Activated naive CD4-positive, alpha-beta T cell treated with anti-CD3 and anti-CD28 coated beads, Interleukin-2, amount 10 ng/mL, durations not matched to agents 7 days and 5 days (primary cell): ENCODE results near the gene SSBP1.
"Not testable (repeated sequence)": the region's sequence is repeated elsewhere in the genome, so short reads cannot be mapped to it uniquely, and the experiment has no call there.

Source experiments
- CTCF ChIA-PET: fragments of 350-600 bp; sonication (Branson Sonifier 250); formaldehyde crosslinking; loops from one replicate; lab custom pipeline; 2021; ENCODE audit warnings: antibody characterized with exemption; lab: Charles Lee
- DNase-seq: peaks from one replicate; pipeline ENCODE4 v3.0.0-alpha.2; 2020
- H3K27ac Mint-ChIP-seq: one replicate; pipeline ENCODE4 v1.8.0; 2021; ENCODE audit warnings: mild to moderate bottlenecking, moderate library complexity, mixed read lengths
- H3K27me3 Mint-ChIP-seq: one replicate; pipeline ENCODE4 v1.8.0; 2021; ENCODE audit warnings: mild to moderate bottlenecking, mixed read lengths
- H3K36me3 Mint-ChIP-seq: one replicate; pipeline ENCODE4 v1.8.0; 2021; ENCODE audit warnings: mixed read lengths
- H3K4me1 Mint-ChIP-seq: one replicate; pipeline ENCODE4 v1.8.0; 2021; ENCODE audit warnings: mixed read lengths
- H3K4me3 Mint-ChIP-seq: one replicate; pipeline ENCODE4 v1.8.0; 2021; ENCODE audit warnings: mild to moderate bottlenecking, moderate library complexity, mixed read lengths
- H3K9me3 Mint-ChIP-seq: one replicate; pipeline ENCODE4 v1.8.0; 2021; ENCODE audit warnings: mixed read lengths

Gene SSBP1

DNA sequence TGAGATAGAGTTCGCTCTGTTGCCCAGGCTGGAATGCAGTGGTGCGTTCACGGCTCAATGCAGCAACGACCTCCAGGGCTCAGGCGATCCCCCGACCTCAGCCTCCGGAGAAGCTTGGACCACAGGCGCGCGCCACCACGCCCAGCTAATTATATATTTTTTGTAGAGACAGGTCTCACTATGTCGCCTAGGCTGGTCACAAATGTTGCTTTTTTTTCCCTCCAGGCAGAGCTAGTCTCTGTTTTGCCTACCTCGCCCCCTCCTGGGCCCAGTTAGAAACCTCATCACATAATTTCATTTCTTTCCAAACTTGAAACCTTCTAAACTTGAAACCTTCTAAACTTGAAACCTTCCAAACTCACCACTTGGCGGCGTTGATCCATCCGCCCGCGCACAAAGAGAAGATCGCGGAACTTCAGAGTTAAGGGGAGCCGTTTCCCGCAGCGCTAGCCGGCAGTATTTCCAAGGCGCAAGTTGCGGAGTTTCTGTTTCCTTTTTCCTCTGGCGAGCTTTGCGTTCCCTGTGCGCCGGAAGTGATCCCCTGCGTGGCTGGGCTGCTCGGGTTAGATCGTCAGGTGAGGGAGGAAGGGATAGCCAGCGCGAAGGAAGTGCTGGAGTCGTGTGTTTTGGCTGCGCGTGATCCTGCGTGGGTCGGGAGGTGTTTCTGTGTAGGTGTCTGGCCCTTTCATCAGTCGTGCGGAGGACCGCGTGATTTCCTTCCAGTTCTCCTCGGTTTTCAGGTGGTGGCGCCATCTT is at the start of gene SSBP1:
SSBP1 (plus strand) TSS at position 523 of the 756 bp plus-strand sequence. CDS start 809 bp downstream, outside the sequence.
- Mint-ChIP-seq H3K4me1 (peaks cover 33% of the 10 kb centered on the region), H3K36me3 (peaks cover 32% of the 10 kb centered on the region), H3K4me3 (peak within 1 kb of the TSS; percentile 94), H3K9me3 (no peaks in the 10 kb centered on the region), H3K27ac (peak within 1 kb of the TSS; percentile 96), H3K27me3 (no peaks in the 10 kb centered on the region)
- CTCF ChIA-PET = interaction anchor here (0.7 to 3.8 kb wide), 24 partner anchors 8 to 1502 kb away, joined by 3 to 52 read pairs (median 4); partner anchors contain the start of genes DENND11, MRPS33 and TAS2R3
- DNase-seq = peak; percentile 94

GRCh38 chr7:141689072-141689825 is 48.9 kb upstream of the SSBP1 start:
- H3K27ac Mint-ChIP-seq, CTCF ChIA-PET, H3K4me1 Mint-ChIP-seq: not testable (repeated sequence)

DNA sequence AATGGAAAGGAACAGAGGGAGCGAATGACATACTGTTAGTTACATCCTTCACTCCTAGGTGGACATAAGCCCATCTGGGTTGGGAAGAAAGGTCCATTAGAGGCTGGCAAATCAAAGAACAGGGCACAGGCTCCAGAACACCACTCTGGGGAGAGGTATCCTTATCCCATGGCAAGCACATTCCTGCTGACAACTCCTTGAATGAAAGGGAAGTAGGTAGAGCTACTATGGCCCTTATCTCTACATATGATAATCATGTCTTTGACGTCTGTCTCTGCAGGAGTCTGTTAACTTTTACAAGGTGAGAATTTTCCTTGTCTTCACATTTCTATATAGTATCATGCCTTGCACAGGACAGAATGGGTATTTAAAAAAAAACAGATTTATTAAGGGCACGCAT is 46.6 kb upstream of the SSBP1 start:
- H3K27me3 Mint-ChIP-seq = no peaks in the 10 kb centered on the region
- peaks cover 12% of the 10 kb centered on the region for H3K36me3 Mint-ChIP-seq
- CTCF ChIA-PET = interaction anchor here (1.1 kb wide), 1 partner anchor 37 kb away, joined by 3 read pairs; no protein-coding TSS in a partner anchor
- H3K4me1 Mint-ChIP-seq = peaks cover 5% of the 10 kb centered on the region
- no peak overlapping the region for H3K27ac Mint-ChIP-seq
- no peaks in the 10 kb centered on the region for H3K9me3 Mint-ChIP-seq
- no peak overlapping the region for H3K4me3 Mint-ChIP-seq
- DNase-seq = no peak

More at GRCh38 chr7:141689072-141689825, 48.9 kb upstream of the SSBP1 start:
- DNase-seq, H3K9me3 Mint-ChIP-seq, H3K4me3 Mint-ChIP-seq, H3K27me3 Mint-ChIP-seq: not testable (repeated sequence)
- peaks cover 17% of the 10 kb centered on the region for H3K36me3 Mint-ChIP-seq

DNA sequence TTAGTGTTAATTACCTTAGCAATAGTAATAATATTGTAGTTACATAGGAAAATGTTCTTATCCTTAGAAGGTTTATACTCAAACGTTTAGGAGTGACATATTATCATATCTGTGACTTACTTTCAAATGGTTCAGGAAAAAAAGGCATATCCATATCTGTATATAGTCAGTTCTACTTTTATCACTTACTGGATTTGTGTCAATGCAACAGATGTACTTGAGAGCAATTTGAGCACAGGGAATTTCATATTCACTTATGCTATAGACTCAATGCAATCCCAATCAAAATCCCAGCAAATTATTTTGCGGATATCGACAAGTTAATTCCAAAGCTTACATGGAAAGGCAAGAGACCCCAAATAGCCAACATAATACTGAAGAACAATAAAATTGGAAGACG is 46.2 kb upstream of the SSBP1 start:
- no peaks in the 10 kb centered on the region for H3K27me3 Mint-ChIP-seq
- H3K36me3 Mint-ChIP-seq = peaks cover 12% of the 10 kb centered on the region
- H3K27ac Mint-ChIP-seq = no peak overlapping the region
- no peak for DNase-seq
- no peak overlapping the region for H3K4me3 Mint-ChIP-seq
- H3K9me3 Mint-ChIP-seq = no peaks in the 10 kb centered on the region
- CTCF ChIA-PET = no interaction called here
- H3K4me1 Mint-ChIP-seq = peaks cover 3% of the 10 kb centered on the region

DNA sequence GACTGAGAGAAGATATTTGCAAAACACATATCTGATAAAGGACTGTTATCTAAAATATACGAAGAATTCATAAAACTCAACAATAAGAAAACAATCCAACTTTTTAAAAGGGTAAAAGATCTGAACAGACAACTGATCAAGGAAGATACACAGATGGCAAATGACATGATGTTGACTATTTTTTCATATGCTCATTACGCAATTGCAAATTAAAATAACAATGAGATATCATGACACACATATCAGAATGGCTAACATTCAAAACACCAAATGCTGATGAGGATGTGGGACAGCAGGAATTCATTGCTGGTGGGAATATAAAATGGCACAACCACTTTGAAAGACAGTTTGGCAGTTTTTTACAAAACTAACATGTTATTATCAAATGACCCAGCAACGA is 45.1 kb upstream of the SSBP1 start:
- no peak overlapping the region for H3K27ac Mint-ChIP-seq
- CTCF ChIA-PET = no interaction called here
- H3K36me3 Mint-ChIP-seq = peaks cover 12% of the 10 kb centered on the region
- peaks cover 3% of the 10 kb centered on the region for H3K4me1 Mint-ChIP-seq
- no peaks in the 10 kb centered on the region for H3K9me3 Mint-ChIP-seq
- no peak overlapping the region for H3K4me3 Mint-ChIP-seq
- DNase-seq = no peak
- no peaks in the 10 kb centered on the region for H3K27me3 Mint-ChIP-seq

- no peaks in the 10 kb centered on the region for H3K9me3 Mint-ChIP-seq
- no peak overlapping the region for H3K27ac Mint-ChIP-seq
Measured at GRCh38 chr7:141695803-141696289, 42.3 kb upstream of the SSBP1 start.

DNA sequence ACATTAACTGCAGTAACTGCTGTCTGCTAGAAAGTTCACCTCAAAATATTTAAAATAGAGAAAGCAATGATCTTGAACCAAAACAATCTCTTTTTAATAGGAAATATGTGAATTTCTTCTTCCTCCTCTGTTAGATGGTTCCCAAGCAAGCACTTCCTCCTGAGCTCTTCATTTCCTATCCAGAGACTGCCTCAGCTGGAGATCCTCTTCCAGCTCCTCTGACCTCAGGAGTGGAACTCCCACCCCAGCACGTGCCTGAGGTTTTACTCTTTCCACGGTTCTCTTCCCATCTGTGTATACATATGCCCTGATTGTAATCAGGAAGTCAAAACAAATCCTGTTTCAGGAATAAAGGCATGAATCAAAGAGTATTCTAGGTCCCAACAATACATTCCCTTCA is 41.8 kb upstream of the SSBP1 start:
- Mint-ChIP-seq H3K27ac (no peak overlapping the region), H3K4me1 (peaks cover 30% of the 10 kb centered on the region), H3K4me3 (no peak overlapping the region), H3K9me3 (no peaks in the 10 kb centered on the region), H3K36me3 (peaks cover 15% of the 10 kb centered on the region), H3K27me3 (no peaks in the 10 kb centered on the region)
- CTCF ChIA-PET = interaction anchor here (1.0 kb wide), 1 partner anchor 18 kb away, joined by 4 read pairs; no protein-coding TSS in a partner anchor
- no peak for DNase-seq

More at GRCh38 chr7:141695803-141696289, 42.3 kb upstream of the SSBP1 start:
- Mint-ChIP-seq H3K4me1 (peaks cover 28% of the 10 kb centered on the region), H3K27me3 (no peaks in the 10 kb centered on the region), H3K4me3 (no peak overlapping the region), H3K36me3 (peaks cover 14% of the 10 kb centered on the region)
- no peak for DNase-seq
- CTCF ChIA-PET = interaction anchor here (1.0 kb wide), 1 partner anchor 17 kb away, joined by 4 read pairs; no protein-coding TSS in a partner anchor

DNA sequence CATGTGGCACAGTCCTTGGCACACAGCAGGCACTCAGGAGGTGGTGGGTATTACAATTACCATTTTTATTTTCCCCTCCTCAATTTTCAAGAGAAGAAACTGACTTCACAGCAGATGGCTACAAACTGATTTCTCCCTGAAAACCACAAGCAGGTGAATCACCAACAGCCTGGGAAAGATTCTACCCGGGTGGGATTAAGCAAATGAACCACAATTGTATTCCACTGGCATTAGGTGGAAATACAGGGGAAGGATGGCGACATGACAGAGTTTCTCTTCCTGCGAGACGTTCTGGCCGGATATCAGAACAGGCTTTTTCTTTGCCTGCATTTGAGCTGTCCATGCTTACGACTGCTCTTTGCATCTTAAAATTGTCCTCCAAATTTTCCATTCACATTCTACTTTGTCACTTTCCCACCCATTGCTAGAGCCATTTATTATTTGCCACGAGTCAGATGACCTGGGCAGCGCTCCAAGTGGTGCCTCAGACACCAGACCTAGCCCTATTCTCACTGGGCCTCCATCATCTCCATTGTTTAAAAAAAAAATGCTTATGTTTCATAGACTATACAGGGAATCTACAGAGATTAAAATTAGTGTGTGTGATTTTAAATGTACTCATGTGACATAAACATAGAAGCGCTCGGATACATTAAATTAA is 40.8 kb upstream of the SSBP1 start:
- no peak overlapping the region for H3K4me3 Mint-ChIP-seq
- H3K27ac Mint-ChIP-seq = no peak overlapping the region
- H3K27me3 Mint-ChIP-seq = no peaks in the 10 kb centered on the region
- CTCF ChIA-PET = no interaction called here
- peaks cover 31% of the 10 kb centered on the region for H3K4me1 Mint-ChIP-seq
- H3K36me3 Mint-ChIP-seq = peaks cover 13% of the 10 kb centered on the region
- no peaks in the 10 kb centered on the region for H3K9me3 Mint-ChIP-seq
- DNase-seq = no peak

- Mint-ChIP-seq H3K27ac (no peak overlapping the region), H3K36me3 (peaks cover 13% of the 10 kb centered on the region), H3K9me3 (no peaks in the 10 kb centered on the region), H3K4me1 (peaks cover 34% of the 10 kb centered on the region), H3K27me3 (peaks cover 3% of the 10 kb centered on the region), H3K4me3 (no peak overlapping the region)
- no peak for DNase-seq
- CTCF ChIA-PET = no interaction called here
Measured at GRCh38 chr7:141698247-141699015, 39.7 kb upstream of the SSBP1 start.

GRCh38 chr7:141699860-141700259 is 38.3 kb upstream of the SSBP1 start:
- H3K4me3 Mint-ChIP-seq = peak overlapping the region; percentile 76
- H3K27ac Mint-ChIP-seq = peak overlapping the region; percentile 1
- H3K27me3 Mint-ChIP-seq = peaks cover 11% of the 10 kb centered on the region
- DNase-seq = no peak
- no peaks in the 10 kb centered on the region for H3K9me3 Mint-ChIP-seq
- peaks cover 9% of the 10 kb centered on the region for H3K36me3 Mint-ChIP-seq
- CTCF ChIA-PET = interaction anchor here (1.2 to 3.3 kb wide), 2 partner anchors 14 to 45 kb away, joined by 4 to 15 read pairs; no protein-coding TSS in a partner anchor
- peaks cover 34% of the 10 kb centered on the region for H3K4me1 Mint-ChIP-seq

GRCh38 chr7:141700296-141700847 is 37.8 kb upstream of the SSBP1 start:
- peaks cover 13% of the 10 kb centered on the region for H3K27me3 Mint-ChIP-seq
- CTCF ChIA-PET = interaction anchor here (0.5 to 3.7 kb wide), 5 partner anchors 15 to 684 kb away, joined by 3 to 17 read pairs (median 4); partner anchors contain the start of gene SSBP1
- H3K9me3 Mint-ChIP-seq = no peaks in the 10 kb centered on the region
- H3K4me1 Mint-ChIP-seq = peaks cover 34% of the 10 kb centered on the region
- H3K27ac Mint-ChIP-seq = peak overlapping the region; percentile 76
- H3K4me3 Mint-ChIP-seq = peak overlapping the region; percentile 76
- DNase-seq = no peak
- peaks cover 9% of the 10 kb centered on the region for H3K36me3 Mint-ChIP-seq

GRCh38 chr7:141700848-141701371 is 37.2 kb upstream of the SSBP1 start:
- H3K4me3 Mint-ChIP-seq = peak overlapping the region; percentile 76
- CTCF ChIA-PET = interaction anchor here (1.0 to 3.7 kb wide), 5 partner anchors 15 to 46 kb away, joined by 3 to 17 read pairs (median 4); partner anchors contain the start of gene SSBP1
- H3K36me3 Mint-ChIP-seq = peaks cover 9% of the 10 kb centered on the region
- peak overlapping the region; percentile 76 for H3K27ac Mint-ChIP-seq
- H3K27me3 Mint-ChIP-seq = peaks cover 15% of the 10 kb centered on the region
- H3K4me1 Mint-ChIP-seq = peaks cover 34% of the 10 kb centered on the region
- no peaks in the 10 kb centered on the region for H3K9me3 Mint-ChIP-seq
- DNase-seq = peak; percentile 24
